Activated effector memory CD4-positive, alpha-beta T cell treated with anti-CD3 and anti-CD28 coated beads, Interleukin-2, amount 50 U/mL, for 16 hours (primary cell): ENCODE measurements around the gene CSH2.

ENCODE experiments used
- DNase-seq: peaks from one replicate; pipeline ENCODE4 v3.0.0-alpha.2; 2020

Gene CSH2

DNA sequence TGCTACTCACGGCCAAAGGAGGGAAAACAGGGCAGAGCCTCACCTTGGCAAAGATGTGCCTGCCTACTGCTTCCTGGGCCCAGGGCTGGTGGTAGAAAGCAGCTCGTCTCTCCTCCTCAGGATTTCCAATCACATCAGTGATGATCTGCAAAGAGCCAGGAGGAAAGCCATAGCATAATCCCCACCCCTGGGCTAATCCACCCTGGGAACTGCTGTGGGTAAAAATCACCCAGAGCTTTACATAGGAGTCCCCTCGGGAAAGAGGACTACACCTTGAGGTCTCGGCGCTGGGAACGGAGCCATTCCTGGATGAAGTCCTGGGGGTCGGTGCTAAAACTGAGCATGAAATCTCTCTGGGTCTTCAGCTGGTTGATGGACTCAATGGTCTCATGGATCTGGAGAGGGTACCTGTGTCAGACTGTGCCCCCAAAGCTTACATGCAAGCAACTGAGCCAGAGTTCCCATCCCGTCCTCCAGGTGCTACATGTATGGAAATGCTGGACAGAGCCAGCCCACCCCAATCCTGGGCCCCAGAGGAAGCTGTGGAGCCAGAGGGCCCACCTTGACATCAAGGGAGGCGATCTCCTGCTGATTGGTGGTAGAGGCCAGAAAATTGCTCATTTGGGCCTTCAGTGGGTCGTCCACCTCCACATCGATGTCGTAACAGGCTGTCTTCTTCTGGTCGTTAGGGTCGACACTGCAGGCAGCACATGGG lies 40.3 kb downstream of the CSH2 start:
- DNase-seq: no peak

DNA sequence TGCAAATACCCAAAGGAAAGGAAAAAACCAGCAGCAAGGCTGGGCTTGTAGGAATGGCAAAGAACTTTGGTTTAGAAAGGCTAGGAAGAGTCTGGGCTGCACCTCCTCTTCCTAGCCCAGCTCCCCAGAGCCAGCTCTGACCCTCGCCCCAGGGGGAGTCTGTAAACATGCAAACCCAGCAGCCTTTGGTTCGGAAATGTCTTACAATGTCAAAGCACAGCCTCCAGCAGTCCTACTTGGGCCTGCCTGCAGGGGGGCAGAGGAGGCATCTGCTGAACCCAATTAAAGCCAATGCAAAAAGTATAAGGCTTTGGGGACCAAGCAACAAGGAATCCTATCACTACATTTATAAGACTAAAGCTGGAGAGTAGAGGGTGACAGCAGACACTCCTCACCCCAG lies 41.0 kb downstream of the CSH2 start:
- DNase-seq: no peak

DNA sequence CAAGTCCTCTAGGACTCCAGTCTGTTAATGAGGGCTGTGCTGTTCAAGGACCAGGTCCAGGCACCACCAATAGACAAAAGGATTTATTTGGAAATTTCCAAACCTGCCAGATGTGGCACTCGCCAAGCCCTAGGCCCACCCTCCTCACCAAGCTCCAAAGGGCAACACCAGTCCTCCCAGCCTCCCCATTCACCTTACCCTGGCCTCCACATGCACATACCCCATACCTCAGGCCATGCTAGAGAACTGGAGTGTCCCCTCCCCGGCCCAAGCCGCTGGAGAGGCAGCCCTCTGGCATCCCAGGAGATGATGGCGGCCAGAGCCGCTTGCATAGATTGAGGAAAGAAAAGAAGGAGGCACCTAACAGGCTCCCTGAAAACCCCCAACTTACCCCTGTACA lies 41.5 kb downstream of the CSH2 start:
- DNase-seq: no peak

DNA sequence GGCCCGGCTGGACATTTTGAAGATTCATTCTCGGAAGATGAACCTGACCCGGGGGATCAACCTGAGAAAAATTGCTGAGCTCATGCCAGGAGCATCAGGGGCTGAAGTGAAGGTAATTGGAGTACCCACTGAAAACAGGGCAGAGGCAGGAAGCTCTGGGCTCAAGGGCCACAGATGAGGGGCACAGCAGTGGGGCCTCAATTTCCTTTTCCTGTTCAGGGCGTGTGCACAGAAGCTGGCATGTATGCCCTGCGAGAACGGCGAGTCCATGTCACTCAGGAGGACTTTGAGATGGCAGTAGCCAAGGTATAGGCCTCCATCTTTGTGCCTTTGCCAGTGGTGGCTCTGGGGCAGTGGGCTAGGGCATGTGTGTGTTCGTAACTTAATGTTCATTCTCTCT lies 42.0 kb downstream of the CSH2 start:
- no peak for DNase-seq

DNA sequence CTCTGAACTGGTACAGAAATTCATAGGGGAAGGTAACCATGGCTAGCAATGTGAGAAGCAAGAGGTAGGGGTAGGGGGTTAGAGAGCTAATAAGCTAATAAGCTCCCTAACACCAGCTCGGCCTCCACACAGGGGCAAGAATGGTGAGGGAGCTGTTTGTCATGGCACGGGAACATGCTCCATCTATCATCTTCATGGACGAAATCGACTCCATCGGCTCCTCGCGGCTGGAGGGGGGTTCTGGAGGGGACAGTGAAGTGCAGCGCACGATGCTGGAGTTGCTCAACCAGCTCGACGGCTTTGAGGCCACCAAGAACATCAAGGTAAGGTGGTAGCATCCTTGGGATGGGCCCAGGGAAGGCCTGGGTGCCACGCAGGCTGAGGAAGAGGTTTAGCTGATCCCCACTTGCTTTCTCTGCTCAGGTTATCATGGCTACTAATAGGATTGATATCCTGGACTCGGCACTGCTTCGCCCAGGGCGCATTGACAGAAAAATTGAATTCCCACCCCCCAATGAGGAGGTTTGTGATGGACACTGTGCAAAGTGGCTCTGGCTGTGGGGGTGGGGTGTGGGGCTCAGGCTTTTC lies 42.5 kb downstream of the CSH2 start:
- DNase-seq: no peak

DNA sequence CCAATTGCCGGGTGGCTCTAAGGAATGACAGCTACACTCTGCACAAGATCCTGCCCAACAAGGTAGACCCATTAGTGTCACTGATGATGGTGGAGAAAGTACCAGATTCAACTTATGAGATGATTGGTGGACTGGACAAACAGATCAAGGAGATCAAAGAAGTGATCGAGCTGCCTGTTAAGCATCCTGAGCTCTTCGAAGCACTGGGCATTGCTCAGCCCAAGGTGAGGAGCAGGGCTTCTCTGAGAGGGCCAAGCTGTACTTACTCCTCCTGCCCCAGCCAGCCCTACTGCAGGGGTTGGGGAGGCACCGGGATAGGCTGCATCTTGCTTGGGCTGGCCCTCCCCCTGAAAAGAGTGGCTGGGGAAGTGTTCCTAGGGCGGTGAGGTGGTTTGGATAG lies 43.2 kb downstream of the CSH2 start:
- no peak for DNase-seq

DNA sequence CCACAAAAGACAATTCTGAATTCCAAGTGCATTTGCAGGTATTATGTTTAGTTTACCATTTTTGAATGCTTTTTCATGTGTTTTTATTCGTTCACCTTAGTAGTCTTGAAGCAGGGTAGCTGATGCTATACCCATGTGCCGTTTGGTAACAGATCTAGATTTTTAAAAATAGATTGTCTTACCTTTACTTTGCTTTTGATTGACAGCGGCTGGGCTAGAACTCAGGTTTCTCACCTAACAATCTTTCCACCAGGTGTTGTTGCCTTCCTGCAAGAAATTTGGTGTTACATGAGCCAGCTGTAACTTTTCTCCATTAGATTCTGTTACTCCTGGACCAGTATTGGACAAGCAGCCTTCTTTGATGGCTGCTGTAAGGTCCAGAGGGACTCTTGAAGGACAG lies 44.5 kb downstream of the CSH2 start:
- DNase-seq: no peak

DNA sequence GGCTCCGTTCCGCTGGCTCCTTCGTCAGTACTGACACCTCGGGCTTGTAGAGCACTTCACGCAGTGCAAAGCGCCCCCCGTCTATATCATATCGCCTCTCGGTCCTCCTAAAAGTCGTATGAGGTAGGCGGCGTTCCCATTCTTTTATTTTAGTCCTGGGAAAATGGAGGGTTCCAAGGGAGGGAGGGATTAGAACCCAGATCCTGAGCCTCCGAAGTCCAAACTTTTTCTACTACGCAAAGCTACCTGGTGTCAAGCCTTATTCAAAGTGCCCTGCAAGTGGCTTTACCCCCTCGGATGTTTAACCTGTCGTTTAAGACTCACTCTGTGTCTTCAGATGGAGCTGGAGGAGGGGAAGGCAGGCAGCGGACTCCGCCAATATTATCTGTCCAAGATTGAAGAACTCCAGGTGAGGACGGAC lies 45.7 kb downstream of the CSH2 start:
- DNase-seq: no peak

DNA sequence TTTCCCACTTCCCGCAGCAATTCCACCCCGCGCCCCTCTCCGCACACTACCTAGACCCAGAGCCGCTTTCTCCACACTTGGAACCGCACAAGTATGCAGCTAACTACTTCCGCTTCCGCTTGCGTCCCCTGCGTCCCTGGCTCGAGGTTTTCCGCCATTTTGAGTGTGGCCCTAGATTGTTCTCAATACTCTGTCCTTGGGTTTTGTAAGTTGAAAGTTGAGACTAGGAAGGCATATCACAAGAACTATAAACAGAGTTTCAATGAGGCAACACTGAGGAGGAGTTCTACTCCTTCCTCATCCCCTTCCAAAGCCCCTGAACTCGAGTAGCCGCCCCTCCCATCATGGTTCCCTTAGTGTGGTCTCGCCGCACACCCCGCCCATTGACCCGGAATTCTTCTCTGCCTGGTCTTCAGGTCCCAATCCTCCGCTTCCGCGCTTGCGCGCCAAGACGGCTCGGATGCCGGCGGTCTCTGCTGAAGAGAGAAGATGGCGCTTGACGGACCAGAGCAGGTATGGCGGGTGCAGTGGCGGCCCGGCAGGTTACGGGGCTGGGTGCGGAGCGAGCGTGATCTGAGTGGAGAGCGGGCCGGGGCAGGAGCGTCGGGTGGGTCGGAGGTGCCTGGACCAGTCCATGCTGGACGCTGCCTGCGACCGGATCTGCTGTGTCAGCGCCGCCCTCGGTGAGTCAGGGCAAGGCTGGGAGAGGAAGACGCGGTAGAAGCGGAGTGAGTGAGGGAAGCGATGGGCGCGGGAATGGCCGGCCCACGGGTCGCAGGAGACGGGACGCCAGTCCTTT lies 46.3 kb downstream of the CSH2 start, which contains the start of the genes FTSJ3 and PSMC5:
Gene FTSJ3 (minus strand): TSS at position 662 of the 799 bp plus-strand sequence. CDS start 761 bp downstream, outside the sequence.
Gene PSMC5 (plus strand): TSS at position 430 of the 799 bp plus-strand sequence. CDS start 60 bp downstream, at position 490.
- peak; percentile 98 for DNase-seq

DNA sequence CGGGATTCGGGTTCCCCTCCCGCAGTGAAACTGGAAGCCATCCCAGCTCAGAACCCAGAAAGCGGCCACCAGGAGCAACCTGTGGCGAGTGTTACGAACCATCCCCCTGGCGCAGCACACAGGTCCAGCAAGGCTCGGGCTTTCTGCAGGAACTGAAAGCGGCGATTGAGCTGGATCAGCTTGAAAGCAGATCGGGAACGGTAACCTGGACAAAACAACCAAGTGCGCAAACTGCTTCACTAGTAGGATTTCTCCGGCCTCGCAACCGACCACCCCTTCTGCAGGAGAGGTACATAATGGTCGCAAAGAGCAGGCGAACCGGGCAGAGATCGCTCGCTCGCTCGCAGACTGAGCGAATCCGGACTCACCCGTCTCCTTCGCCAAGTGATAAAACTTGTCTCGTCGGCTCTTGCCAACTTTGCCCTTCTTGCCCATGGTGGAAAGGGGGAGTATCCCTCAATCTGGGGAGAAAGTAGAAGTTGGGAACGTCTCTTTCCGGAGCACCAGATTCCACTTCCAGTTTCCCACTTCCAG lies 46.9 kb downstream of the CSH2 start:
- DNase-seq: no peak

DNA sequence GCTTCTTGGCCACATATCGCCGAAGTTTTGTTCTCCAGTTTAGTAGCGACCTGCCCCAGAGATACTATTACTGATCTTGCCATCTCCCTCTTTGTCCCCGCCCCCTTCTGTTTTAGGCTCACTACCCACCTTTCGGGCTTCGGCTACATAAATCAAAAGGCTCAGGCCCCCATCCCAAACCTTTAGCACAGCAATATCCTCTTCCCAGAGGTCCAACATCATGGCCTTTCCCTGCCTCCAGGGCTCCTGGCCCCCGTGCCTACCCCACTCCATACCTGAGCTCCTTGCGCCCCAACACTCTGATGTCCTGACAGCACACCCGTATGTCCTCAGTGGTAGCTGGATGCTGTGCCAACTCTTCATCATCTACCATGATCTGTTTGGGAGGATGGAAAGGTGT lies 49.1 kb downstream of the CSH2 start:
- no peak for DNase-seq

DNA sequence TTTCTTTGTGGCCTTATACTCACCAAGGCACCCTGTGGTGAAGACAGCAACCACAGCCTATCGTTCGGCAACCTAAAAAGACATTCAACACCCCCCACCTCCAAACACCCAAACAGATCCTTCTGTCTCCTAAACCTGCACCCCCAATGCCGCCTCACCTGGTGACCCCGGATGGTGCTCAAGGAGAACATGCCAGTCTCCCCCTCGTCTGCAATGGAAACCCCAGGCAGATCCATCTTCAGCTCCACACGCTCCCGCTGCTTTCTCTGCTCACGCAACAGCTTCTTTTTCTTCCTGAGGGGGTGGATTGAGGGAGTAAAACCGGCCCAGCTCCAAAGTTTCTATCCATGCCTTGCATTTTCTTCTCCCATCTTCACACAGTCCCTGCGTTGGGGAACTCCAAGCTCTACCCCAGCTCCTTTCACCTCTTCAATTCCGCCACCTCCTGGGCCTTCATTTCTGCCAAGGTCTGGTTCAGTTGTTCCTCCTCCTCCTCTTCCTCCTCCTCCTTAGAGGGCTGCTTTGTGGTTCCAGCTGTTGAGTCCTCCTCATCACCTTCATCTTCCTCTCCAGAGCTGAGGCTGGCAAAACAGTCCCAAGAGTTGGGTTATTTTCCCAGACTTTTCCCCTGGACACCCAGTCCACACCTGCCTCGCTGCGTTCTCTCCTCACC lies 49.7 kb downstream of the CSH2 start:
- DNase-seq: no peak

DNA sequence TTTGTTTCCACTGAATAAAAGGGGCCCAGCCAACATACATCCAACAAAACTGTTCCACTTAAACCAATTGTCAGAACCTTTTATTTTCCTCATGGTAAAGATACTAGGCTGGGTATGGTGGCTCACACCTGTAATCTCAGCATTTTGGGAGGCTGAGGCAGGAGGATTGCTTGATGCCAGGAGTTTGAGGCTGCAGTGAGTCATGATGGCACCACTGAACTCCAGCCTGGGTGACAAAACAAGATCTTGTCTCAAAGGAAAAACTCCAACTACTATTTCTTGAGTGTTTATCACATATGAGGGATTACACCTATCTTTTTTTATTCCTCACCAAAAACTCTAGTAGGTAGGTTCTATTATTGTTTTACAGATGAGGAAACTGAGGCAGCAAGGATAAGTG lies 50.9 kb downstream of the CSH2 start:
- no peak for DNase-seq
